ENCODE results near the gene ZNF607.

The ZNF607 gene

DNA sequence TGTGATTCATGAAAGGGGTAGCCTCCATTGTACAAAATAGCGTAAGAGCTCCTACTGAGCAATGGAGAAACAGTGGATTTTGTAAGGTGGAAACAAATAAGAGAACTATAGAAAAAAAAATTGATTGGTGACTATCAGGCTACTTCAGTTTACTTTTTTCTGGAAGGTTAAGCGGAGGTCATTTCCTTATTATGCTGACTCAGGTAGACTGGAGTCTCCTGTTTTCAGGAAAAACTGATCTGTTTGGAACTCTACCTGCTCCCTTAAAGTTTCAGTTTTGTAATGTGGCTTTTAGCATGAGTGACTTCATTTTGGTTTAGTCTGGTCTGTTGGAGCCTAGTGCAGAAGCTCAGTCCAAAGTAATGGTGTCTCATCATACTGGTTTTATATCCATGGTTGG lies 3.4 kb downstream of the ZNF607 start:
- TF ChIP-seq, protein P1, sequence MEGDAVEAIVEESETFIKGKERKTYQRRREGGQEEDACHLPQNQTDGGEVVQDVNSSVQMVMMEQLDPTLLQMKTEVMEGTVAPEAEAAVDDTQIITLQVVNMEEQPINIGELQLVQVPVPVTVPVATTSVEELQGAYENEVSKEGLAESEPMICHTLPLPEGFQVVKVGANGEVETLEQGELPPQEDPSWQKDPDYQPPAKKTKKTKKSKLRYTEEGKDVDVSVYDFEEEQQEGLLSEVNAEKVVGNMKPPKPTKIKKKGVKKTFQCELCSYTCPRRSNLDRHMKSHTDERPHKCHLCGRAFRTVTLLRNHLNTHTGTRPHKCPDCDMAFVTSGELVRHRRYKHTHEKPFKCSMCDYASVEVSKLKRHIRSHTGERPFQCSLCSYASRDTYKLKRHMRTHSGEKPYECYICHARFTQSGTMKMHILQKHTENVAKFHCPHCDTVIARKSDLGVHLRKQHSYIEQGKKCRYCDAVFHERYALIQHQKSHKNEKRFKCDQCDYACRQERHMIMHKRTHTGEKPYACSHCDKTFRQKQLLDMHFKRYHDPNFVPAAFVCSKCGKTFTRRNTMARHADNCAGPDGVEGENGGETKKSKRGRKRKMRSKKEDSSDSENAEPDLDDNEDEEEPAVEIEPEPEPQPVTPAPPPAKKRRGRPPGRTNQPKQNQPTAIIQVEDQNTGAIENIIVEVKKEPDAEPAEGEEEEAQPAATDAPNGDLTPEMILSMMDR (IDR thresholded peaks at IDR 0.05; ENCODE audit: low read depth, low read length, missing control alignments) = no peak
- no peak overlapping the region for H3K4me3 ChIP-seq (ENCODE audit: low read depth, low read length)
- no peak for DNase-seq (ENCODE audit: low read depth)

DNA sequence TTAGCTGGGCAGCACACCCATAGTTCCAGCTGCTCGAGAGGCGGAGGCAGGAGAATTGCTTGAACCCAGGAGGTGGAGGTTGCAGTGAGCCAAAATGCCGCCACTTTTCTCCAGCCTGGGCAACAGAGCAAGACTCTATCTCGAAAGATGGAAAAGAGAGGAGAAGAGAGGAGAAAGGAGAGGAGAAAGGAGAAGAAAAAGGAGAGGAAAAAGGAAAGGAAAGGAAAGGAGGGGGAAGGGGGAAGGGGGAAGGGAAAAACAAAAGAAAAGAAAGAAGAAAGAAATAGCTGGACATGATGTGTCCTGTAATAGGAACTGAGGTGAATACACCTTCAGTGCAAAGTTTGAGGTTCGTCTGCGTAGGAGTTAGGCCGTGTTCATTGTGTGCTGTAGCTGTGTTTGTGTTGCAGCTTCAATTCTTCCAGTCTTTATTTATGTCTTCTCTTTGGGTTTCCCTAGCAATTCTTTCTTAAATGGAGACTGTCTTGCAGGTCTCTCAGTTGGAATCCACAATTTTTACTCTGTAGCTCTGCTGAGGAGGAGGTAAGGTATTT lies 13.4 kb downstream of the ZNF607 start:
- DNase-seq (ENCODE audit: low read depth) = no peak
- H3K4me3 ChIP-seq (ENCODE audit: low read depth, low read length) = no peak overlapping the region
- TF ChIP-seq, protein P1 (IDR thresholded peaks at IDR 0.05; ENCODE audit: low read depth, low read length, missing control alignments) = no peak

DNA sequence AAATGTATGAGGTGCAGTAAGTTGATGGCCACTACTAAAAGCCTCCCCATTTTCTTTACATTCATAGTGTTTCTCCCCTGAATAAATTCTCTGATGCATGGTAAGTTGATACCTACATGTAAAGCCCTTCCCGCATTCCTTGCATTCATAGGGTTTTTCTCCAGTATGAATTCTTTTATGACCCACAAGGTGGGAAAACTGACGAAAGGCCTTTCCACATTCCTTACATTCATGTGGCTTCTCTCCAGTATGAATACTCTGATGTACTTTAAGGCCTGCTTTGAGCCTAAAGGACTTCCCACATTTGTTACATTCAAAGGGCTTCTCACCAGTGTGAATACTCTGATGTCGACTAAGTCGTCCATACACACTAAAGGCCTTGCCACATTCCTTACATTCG lies 20.5 kb downstream of the ZNF607 start:
- TF ChIP-seq, protein P1 (IDR thresholded peaks at IDR 0.05; ENCODE audit: low read depth, low read length, missing control alignments) = no peak
- no peak for DNase-seq (ENCODE audit: low read depth)
- no peak overlapping the region for H3K4me3 ChIP-seq (ENCODE audit: low read depth, low read length)

DNA sequence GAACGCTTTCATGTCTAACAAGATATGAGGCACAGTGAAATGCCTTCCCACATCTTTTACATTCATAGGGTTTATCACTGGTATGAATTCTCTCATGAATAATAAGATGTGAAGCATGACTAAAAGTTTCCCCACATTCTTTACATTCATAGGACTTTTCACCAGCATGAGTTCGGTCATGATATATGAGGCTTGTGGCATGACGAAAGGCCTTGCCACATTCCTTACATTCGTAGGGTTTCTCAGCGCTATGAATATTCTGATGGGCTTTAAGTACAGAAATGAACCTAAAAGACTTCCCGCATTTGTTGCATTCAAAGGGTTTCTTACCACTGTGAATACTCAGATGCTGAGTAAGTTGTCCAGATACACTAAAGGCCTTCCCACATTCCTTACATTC lies 21.3 kb downstream of the ZNF607 start:
- H3K4me3 ChIP-seq (ENCODE audit: low read depth, low read length) = no peak overlapping the region
- DNase-seq (ENCODE audit: low read depth) = no peak
- TF ChIP-seq, protein P1 (IDR thresholded peaks at IDR 0.05; ENCODE audit: low read depth, low read length, missing control alignments) = no peak

DNA sequence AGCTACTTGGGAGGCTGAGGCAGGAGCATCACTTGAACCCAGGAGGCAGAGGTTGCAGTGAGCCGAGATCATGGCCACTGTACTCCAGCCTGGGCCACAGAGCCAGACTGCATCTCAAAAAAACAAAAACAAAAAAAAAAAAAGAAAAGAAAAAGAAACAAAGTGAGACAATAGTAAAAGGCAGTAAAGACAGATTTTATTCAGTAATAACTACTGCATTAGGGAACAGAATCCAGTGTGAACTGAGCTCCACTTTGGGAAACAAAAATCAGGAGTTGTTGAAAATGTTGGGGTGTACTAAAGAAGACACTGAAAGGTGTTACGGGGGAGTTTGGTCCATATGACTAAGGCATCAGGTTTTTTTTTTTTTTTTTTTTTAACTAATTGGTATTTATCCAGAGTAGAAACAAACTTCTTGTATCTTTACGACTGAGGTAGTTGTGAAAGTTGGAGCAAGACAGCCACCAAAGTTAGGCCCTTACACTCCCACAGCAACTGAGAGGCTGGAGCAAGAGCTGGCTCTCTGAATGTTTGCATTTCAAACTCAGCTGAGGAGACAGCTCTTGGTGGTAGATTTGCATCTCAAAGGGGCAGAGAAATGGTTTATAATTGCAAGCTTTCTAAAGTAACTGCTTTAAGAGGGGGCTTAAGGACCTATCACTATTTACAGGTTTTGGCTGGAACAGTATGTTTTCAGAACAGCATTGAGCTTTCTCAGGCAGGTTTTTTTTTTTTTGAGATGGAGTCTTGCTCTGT lies 24.2 kb downstream of the ZNF607 start:
- TF ChIP-seq, protein P1 (IDR thresholded peaks at IDR 0.05; ENCODE audit: low read depth, low read length, missing control alignments) = no peak
- no peak overlapping the region for H3K4me3 ChIP-seq (ENCODE audit: low read depth, low read length)
- DNase-seq (ENCODE audit: low read depth) = no peak

DNA sequence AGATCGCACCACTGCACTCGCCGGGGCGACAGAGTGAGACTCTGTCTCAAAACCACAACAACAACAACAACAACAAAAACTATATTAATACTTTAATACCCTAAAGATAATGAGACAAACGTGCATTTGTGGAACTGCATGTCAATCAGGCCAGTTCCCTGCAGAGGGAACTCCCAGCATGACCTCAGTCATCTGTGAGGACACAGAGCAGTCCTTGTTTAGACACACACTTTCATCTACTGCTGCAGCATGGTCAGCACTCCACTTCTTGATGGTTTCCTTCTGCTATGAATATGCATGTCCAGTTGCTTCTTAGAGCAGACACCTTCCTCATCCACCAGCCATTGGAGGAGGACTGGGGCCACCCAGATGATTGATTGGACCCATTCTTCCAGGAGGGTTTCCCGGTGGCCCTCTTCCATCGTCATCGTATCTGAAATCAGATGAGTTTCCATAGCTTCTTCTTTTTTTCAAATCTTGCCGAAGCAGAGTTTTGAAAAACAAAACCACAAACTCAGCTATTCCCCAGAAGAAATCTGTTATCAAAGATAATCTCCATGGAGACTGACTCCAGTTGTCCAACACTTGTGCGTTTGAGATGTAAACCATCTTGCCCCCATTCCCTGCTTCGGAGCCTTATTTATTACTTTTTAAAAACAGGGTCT lies 26.5 kb downstream of the ZNF607 start:
- no peak for DNase-seq (ENCODE audit: low read depth)

More for the DNA sequence above, 26.5 kb downstream of the ZNF607 start:
- TF ChIP-seq, protein P1 (IDR thresholded peaks at IDR 0.05; ENCODE audit: low read depth, low read length, missing control alignments) = no peak
- H3K4me3 ChIP-seq (ENCODE audit: low read depth, low read length) = no peak overlapping the region
